Measurements from ENCODE around the gene C1orf52. TPM values are rescaled to one million over a fixed set of nuclear protein-coding genes. Genes with fewer than 3 reads are reported as not detected.

The C1orf52 gene
- total and polyA plus RNA-seq, 2 of the 13 experiments (the other 11 are each of a cell fraction or from before 2014, with no cell fraction given), result 19.4 to 27.4 TPM

DNA sequence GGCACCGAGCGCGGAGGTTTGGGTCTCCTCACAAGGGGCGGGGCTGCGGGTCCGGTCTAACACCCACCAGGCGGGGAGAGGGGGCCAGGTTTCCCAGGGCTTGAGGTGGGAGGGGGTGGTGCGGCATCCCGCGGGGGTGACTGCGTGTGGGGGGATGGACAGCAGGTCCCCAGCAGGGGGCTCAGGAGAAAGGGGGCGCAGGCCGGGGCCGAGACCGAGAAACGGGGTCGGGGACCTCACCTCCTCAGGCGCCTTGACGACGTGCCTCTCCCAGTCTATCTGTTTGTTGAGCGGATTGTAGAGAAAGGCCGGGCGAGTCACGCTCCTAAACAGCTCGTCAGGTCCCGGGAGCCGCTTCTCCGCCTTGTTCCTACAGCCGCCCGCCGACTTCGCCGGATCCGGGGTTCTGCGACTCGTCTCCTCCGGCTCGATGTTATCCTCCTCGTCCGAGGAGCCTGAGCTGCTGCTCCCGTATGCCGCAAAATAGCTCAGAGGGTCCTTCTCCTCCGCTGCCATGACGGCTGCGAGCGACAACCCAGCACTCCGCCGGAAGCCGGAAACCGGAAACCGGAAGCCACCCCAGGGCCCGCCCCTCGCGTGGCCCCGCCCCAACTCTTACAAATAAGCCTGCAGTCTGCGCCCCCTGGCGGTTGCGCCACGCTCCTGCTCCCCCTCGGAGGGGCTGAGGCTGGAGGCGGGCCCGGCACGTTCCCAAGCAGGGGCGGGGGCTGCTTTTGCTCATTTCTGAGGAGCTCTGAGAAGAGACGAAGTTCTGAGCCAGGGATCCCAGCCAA is at the start of gene C1orf52 (continued):
- TF ChIP-seq, protein P1, sequence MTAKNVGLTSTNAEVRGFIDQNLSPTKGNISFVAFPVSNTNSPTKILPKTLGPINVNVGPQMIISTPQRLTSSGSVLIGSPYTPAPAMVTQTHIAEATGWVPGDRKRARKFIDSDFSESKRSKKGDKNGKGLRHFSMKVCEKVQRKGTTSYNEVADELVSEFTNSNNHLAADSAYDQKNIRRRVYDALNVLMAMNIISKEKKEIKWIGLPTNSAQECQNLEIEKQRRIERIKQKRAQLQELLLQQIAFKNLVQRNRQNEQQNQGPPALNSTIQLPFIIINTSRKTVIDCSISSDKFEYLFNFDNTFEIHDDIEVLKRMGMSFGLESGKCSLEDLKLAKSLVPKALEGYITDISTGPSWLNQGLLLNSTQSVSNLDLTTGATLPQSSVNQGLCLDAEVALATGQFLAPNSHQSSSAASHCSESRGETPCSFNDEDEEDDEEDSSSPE (CRISPR knock-in tag; IDR thresholded peaks at IDR 0.05), result no peak; the same call in 1 of the 2 replicates
- no peak; the same call in 1 of the 2 replicates for TF ChIP-seq KLF12 (CRISPR knock-in tag; IDR thresholded peaks at IDR 0.05; ENCODE audit: borderline replicate concordance)
- TF ChIP-seq ZNF790 (CRISPR knock-in tag; IDR thresholded peaks at IDR 0.05; ENCODE audit: borderline replicate concordance), result no peak
- no peak for TF ChIP-seq ZNF569 (CRISPR knock-in tag; IDR thresholded peaks at IDR 0.05; ENCODE audit: borderline replicate concordance)
- TF ChIP-seq, protein P2, sequence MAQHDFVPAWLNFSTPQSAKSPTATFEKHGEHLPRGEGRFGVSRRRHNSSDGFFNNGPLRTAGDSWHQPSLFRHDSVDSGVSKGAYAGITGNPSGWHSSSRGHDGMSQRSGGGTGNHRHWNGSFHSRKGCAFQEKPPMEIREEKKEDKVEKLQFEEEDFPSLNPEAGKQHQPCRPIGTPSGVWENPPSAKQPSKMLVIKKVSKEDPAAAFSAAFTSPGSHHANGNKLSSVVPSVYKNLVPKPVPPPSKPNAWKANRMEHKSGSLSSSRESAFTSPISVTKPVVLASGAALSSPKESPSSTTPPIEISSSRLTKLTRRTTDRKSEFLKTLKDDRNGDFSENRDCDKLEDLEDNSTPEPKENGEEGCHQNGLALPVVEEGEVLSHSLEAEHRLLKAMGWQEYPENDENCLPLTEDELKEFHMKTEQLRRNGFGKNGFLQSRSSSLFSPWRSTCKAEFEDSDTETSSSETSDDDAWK (CRISPR knock-in tag; IDR thresholded peaks at IDR 0.05), result no peak
- no peak for TF ChIP-seq ZNF550 (CRISPR knock-in tag; IDR thresholded peaks at IDR 0.05; ENCODE audit: borderline replicate concordance)
- TF ChIP-seq, protein P3, sequence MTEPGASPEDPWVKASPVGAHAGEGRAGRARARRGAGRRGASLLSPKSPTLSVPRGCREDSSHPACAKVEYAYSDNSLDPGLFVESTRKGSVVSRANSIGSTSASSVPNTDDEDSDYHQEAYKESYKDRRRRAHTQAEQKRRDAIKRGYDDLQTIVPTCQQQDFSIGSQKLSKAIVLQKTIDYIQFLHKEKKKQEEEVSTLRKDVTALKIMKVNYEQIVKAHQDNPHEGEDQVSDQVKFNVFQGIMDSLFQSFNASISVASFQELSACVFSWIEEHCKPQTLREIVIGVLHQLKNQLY (CRISPR knock-in tag; IDR thresholded peaks at IDR 0.05), result 0 out of 2 replicates have a peak, but pooled peaks have one; percentile 34
- no peak for TF ChIP-seq ZNF530 (CRISPR knock-in tag; IDR thresholded peaks at IDR 0.05; ENCODE audit: low read depth)
- TF ChIP-seq KMT2B (CRISPR knock-in tag; IDR thresholded peaks at IDR 0.05), result peak; percentile 51; the same call in 1 of the 2 replicates
- TF ChIP-seq ZFP41 (CRISPR knock-in tag; IDR thresholded peaks at IDR 0.05; ENCODE audit: borderline replicate concordance), result no peak
- TF ChIP-seq, protein P4, sequence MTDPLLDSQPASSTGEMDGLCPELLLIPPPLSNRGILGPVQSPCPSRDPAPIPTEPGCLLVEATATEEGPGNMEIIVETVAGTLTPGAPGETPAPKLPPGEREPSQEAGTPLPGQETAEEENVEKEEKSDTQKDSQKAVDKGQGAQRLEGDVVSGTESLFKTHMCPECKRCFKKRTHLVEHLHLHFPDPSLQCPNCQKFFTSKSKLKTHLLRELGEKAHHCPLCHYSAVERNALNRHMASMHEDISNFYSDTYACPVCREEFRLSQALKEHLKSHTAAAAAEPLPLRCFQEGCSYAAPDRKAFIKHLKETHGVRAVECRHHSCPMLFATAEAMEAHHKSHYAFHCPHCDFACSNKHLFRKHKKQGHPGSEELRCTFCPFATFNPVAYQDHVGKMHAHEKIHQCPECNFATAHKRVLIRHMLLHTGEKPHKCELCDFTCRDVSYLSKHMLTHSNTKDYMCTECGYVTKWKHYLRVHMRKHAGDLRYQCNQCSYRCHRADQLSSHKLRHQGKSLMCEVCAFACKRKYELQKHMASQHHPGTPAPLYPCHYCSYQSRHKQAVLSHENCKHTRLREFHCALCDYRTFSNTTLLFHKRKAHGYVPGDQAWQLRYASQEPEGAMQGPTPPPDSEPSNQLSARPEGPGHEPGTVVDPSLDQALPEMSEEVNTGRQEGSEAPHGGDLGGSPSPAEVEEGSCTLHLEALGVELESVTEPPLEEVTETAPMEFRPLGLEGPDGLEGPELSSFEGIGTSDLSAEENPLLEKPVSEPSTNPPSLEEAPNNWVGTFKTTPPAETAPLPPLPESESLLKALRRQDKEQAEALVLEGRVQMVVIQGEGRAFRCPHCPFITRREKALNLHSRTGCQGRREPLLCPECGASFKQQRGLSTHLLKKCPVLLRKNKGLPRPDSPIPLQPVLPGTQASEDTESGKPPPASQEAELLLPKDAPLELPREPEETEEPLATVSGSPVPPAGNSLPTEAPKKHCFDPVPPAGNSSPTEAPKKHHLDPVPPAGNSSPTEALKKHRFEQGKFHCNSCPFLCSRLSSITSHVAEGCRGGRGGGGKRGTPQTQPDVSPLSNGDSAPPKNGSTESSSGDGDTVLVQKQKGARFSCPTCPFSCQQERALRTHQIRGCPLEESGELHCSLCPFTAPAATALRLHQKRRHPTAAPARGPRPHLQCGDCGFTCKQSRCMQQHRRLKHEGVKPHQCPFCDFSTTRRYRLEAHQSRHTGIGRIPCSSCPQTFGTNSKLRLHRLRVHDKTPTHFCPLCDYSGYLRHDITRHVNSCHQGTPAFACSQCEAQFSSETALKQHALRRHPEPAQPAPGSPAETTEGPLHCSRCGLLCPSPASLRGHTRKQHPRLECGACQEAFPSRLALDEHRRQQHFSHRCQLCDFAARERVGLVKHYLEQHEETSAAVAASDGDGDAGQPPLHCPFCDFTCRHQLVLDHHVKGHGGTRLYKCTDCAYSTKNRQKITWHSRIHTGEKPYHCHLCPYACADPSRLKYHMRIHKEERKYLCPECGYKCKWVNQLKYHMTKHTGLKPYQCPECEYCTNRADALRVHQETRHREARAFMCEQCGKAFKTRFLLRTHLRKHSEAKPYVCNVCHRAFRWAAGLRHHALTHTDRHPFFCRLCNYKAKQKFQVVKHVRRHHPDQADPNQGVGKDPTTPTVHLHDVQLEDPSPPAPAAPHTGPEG (CRISPR knock-in tag; IDR thresholded peaks at IDR 0.05), result no peak
- TF ChIP-seq, protein P5, sequence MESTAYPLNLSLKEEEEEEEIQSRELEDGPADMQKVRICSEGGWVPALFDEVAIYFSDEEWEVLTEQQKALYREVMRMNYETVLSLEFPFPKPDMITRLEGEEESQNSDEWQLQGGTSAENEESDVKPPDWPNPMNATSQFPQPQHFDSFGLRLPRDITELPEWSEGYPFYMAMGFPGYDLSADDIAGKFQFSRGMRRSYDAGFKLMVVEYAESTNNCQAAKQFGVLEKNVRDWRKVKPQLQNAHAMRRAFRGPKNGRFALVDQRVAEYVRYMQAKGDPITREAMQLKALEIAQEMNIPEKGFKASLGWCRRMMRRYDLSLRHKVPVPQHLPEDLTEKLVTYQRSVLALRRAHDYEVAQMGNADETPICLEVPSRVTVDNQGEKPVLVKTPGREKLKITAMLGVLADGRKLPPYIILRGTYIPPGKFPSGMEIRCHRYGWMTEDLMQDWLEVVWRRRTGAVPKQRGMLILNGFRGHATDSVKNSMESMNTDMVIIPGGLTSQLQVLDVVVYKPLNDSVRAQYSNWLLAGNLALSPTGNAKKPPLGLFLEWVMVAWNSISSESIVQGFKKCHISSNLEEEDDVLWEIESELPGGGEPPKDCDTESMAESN (CRISPR knock-in tag; conservative IDR thresholded peaks at IDR 0.05), result peak; percentile 86
- TF ChIP-seq XRCC5 (optimal IDR thresholded peaks at IDR 0.05; ENCODE audit: low read length), result peak; percentile 89
- TF ChIP-seq ZNF251 (CRISPR knock-in tag; IDR thresholded peaks at IDR 0.05), result no peak
- TF ChIP-seq IKZF4 (CRISPR knock-in tag; IDR thresholded peaks at IDR 0.05; ENCODE audit: borderline replicate concordance, low read depth, not compliant biosample characterization), result no peak
- no peak for TF ChIP-seq SETDB1 (CRISPR knock-in tag; IDR thresholded peaks at IDR 0.05; ENCODE audit: borderline replicate concordance)

Measured in HepG2 (cell line).